Measurements from ENCODE around the gene FAM131B.
"Not testable (repeated sequence)": the region's sequence is repeated elsewhere in the genome, so short reads cannot be mapped to it uniquely, and the experiment has no call there.

Gene FAM131B

GRCh38 chr7:143394777-143395176, 32.3 kb upstream of the FAM131B start:
- no peak for DNase-seq

DNA sequence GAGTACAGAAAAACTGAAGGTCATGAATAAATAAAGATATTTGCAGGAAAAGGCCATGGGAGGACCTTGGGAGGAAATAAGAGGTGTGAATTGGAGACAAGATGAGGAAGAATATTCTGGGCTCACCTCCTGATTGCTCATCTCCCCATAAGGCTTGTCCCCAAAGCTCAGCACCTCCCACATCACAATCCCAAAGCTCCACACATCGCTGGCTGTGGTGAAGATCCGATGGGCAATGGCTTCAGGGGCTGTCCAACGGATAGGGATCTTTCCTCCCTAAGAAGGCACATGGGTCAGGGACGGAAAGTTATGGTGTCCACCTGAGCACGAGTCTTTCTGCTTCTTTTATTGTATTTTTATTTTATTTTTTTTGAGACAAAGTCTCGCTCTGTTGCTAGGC, 31.6 kb upstream of the FAM131B start:
- no peak for DNase-seq

DNA sequence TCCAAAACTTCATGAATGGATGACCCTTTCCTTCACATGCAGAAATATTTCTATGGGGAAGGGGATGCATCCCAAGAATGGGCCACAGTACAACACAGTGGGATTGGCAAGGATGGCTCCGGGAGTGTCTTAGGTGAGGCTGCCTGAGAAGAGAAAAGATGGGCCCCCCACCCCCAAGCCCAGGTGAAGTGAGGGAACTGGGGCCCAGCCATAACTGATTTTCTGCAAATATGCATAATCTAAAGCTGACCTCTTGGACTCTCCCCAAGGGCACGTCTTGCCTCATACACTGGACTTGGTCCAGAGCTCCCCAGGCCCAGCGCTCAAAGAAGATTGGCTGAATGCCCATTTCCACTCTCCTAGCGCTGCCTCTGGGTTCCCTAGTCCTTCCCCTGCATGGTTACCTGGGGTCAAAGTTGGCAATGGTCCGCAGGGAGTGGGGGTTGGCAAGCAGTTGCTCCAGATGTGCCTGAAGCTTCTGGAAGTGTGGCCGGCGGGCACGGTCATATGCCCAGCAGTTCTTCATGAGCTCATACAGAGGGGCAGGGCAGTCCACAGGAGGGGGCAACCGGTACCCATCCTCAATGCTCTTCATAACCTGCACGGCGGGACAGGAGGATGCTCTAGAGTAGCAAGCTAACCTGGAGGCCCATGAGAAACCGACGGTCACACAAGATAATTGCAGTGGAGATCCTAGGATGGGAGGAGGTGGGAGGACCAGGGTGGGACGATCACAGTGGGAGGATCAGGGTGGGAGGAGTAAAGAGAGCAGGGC, 30.9 kb upstream of the FAM131B start:
- DNase-seq = no peak

DNA sequence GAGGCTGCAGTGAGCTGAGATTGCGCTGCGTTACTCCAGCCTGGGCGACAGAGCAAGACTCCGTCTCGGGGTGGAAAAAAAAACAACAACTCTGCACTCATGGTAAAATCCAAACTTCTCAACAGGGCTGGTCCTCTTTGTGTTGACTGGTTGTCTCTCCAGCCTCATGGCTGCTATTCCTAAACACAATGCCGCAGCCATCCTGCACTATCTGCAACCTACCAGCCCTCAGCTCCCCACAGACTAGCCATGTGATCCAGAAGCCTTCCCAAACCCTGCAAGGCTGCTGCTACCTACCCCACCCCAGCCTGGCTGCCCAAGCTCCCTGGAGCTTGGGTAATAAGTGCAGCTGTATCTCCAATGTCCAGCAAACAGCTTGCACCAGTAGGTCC, 30.4 kb upstream of the FAM131B start:
- no peak for DNase-seq

DNA sequence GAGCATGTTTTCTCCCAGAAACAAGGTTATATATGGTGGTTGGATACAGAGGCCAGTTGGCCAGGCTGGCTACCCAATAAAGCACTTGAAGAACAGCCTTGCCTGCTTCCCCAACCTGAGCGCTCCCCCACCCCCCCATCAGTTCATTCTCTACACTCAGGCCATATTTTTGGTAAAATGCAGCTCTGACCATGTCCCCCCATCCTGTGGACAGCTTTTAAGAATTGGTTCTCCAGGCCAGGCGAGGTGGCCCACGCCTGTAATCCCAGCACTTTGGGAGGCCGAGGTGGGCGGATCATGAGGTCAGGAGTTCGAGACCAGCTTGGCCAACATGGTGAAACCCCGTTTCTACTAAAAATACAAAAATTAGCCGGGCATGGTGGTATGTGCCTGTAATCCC, 29.9 kb upstream of the FAM131B start:
- DNase-seq = not testable (repeated sequence)

GRCh38 chr7:143391462-143392404, 29.2 kb upstream of the FAM131B start:
- DNase-seq = no peak

GRCh38 chr7:143390773-143391317, 28.3 kb upstream of the FAM131B start:
- no peak for DNase-seq

DNA sequence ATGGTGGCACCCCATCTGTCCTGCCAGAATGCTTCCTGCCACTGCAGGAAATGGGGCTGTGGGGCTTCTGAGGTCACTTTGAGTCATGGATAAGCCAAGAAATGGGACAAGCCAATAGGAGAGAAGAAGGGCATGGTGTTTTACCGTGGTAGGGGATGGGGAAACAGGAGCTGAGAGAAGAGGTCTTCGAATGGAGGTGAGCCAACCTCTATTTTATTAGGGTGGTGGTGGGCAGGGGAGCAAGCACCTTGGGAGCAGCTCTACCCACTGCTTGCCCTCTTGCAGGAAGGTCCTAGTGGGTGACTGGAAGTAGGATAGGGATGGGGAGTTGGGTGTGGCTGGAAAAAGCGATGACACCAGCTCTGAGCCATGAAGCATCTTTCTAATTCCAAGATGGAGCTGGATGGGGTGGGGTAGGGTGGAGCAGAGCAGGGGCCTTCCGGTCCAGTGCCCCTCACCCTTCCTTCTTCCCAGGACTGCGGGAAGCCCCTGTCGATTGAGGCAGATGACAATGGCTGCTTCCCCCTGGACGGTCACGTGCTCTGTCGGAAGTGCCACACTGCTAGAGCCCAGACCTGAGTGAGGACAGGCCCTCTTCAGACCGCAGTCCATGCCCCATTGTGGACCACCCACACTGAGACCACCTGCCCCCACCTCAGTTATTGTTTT, 27.7 kb upstream of the FAM131B start:
- no peak for DNase-seq

GRCh38 chr7:143389316-143390103, 27.0 kb upstream of the FAM131B start:
- no peak for DNase-seq

GRCh38 chr7:143388491-143389101, 26.1 kb upstream of the FAM131B start:
- DNase-seq = no peak

DNA sequence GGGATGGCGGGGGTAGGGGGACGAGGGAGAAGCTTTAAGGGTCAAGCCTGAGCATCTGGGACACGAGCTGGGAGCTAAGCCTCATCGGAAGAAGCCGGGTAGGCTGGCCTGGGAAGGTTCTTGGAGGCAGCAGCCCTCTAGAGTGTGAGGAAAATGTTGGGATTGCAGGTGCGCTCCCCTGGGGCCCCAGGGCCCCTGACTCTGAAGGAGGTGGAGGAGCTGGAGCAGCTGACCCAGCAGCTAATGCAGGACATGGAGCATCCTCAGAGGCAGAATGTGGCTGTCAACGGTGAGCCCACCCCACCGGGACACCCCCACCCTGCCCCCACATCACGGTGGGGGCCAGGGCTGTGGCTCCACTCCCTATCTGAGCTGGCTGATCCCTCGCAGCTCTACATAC, 25.5 kb upstream of the FAM131B start:
- no peak for DNase-seq

- no peak for DNase-seq
Measured at GRCh38 chr7:143387156-143387975, 24.9 kb upstream of the FAM131B start.

GRCh38 chr7:143385891-143386781, 23.6 kb upstream of the FAM131B start:
- DNase-seq = no peak

- no peak for DNase-seq
Measured at GRCh38 chr7:143384661-143385631, 22.4 kb upstream of the FAM131B start.

DNA sequence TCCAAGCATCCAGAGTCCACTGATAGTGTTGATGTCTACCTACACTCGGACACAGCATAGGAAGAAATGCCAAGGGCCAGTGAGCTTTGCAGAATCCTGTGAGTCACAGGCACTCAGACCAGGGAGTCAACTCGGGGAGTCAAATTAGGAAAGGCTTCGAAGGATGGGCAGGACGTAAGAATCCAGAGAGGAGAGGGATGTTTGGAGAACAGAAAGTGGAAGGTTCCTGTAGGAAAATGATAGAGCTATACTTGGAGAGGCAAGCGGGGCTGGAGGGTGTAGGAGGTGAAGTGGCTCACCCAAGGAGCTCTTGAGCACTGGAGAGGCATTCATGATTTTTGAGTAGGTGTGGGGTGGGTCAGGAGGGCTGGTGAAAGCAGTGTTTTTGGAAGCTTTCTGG, 21.6 kb upstream of the FAM131B start:
- DNase-seq = no peak

DNA sequence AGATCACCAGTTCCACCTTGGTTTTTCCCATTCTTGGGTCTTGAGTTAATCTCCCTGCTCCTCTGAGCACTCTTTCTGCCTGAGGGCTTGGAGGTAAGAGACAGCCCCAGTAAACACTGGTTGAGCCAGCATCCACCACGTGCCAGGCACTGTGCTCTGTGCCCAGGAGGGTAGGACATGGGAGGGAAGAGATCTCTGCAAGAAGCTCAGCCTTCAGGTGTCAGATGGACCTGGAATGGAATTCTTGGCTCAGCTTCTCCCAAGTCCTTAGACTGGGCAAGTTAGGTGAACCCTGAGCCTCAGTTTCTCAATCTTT, 21.1 kb upstream of the FAM131B start:
- no peak for DNase-seq

DNA sequence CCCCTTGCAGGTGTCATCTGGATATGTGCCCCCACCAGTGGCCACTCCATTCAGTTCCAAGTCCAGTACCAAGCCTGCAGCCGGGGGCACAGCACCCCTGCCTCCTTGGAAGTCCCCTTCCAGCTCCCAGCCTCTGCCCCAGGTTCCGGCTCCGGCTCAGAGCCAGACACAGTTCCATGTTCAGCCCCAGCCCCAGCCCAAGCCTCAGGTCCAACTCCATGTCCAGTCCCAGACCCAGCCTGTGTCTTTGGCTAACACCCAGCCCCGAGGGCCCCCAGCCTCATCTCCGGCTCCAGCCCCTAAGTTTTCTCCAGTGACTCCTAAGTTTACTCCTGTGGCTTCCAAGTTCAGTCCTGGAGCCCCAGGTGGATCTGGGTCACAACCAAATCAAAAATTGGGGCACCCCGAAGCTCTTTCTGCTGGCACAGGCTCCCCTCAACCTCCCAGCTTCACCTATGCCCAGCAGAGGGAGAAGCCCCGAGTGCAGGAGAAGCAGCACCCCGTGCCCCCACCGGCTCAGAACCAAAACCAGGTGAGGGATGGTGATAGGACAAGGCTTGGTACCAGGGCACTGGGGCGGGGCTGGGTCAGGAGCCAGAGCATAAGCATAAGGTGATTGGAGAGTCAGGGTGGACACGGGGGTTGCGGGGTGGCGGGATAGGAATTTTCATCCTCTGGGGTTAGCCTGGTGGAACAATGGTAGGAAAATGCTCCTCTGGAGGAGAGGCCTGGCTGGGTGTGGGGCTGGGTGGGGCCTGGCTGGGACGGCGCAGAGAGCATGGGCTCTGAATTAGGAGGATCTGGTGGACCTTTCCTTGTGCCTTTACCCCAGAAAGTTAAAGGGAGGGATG, 20.5 kb upstream of the FAM131B start:
- DNase-seq = no peak

Measured in activated CD8-positive, alpha-beta memory T cell treated with anti-CD3 and anti-CD28 coated beads, Interleukin-2, amount 50 U/mL, for 48 hours (primary cell).